ENCODE measurements around the gene SLC35F4. TPM values are rescaled to one million over a fixed set of nuclear protein-coding genes. Genes with fewer than 3 reads are reported as not detected.

SLC35F4 gene
- total and polyA plus RNA-seq, 10 of the 15 experiments (the other 5 are each of a cell fraction or from before 2014, with no cell fraction given): 0.06 to 0.30 TPM; not detected in 8

DNA sequence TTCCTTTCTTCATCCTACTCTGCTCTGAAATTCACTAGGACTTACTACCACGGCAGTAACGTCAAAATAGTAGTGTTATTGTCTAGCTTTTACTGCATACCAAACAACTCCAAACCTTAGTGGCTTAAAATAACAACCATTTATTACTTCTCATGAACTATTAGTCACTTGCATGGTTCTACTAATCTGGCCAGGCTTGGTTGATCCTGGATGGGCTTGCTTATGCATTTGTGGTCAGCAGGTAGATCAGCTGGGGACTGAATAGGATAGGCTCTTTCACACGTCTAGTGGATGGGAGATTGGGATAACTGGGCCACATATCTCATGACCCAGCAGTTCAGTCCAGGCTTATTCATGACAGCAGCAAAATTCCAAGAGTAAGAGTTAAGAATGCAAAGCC is 9.4 kb upstream of the SLC35F4 start (continued):
- no peak for TF ChIP-seq MXI1 (IDR thresholded peaks at IDR 0.05; ENCODE audit: low read depth, low read length)
- TF ChIP-seq SMARCA5 (IDR thresholded peaks at IDR 0.05): no peak
- TF ChIP-seq SMAD5 (IDR thresholded peaks at IDR 0.05; ENCODE audit: low read depth): no peak
- no peak for TF ChIP-seq CBX5 (IDR thresholded peaks at IDR 0.05; ENCODE audit: low read depth)

DNA sequence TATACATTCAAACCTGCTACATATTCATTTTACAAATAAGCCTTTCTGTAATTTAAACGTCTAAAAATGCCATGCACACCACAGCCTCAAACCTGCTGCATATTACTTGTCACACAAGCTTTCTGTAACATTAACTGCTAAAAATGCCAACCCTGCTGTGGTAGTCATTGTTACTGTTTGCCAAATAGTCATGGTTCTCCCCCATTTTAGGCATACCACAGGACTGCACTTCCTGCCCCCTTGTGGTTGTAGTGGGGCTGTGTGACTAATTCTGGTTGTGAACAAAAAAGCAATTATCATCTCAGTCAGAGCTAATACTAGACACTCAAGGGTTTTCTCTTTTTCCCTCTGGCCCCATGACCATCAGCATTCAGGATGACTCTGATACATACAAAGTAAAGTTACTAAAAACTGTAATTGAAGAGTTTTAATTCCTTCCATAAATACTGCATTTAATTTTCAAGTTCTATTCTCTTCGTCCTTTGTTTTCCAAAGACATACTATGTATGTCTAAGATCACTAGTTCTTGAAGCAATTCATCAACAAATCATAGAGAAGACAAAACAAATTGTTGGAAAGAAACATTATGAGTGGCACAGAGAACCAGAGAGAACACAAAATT is 5.7 kb upstream of the SLC35F4 start:
- 17% methylated on average over 2 of the region's 2 CpGs for WGBS (ENCODE audit: insufficient coverage, insufficient replicate concordance, low lambda C conversion rate, missing lambda C conversion rate)
- peak; percentile 41 for FAIRE-seq
- ChIA-PET RAD21 (ENCODE audit: unreplicated experiment) (interaction anchor here (0.6 to 3.1 kb wide), 10 partner anchors 158 to 413 kb away, joined by 3 to 23 read pairs (median 6); no protein-coding TSS in a partner anchor), SMC1A (ENCODE audit: uncharacterized antibody, unreplicated experiment) (interaction anchor here (0.7 to 3.0 kb wide), 17 partner anchors 10 to 416 kb away, joined by 3 to 28 read pairs (median 5); no protein-coding TSS in a partner anchor), CTCF (interaction anchor here (0.8 to 5.1 kb wide), 18 partner anchors 15 to 386 kb away, joined by 3 to 66 read pairs (median 9); no protein-coding TSS in a partner anchor), POLR2A (no interaction called here)
- in situ Hi-C loops (cut with MboI): no loop called here
- BruUV-seq (replicated peaks): no TSS peak
- DNase-seq (ENCODE audit: low read depth, low spot score): peak; percentile 2
- Histone ChIP-seq H3K9me3 (replicated peaks; ENCODE audit: control insufficient read depth, insufficient read depth, low read length) (no peaks in the 10 kb centered on the region), H3K27ac (ENCODE audit: control insufficient read depth, insufficient read depth) (no peak overlapping the region), H3K4me1 (ENCODE audit: control insufficient read depth, insufficient read depth, low read length) (no peaks in the 10 kb centered on the region), H2AFZ (ENCODE audit: control insufficient read depth, low read depth, low read length) (no peak overlapping the region), H3K27me3 (replicated peaks in 1 of 2; ENCODE audit: control insufficient read depth in 2 of 2, insufficient read depth in 2 of 2, low read length in 1 of 2) (no peaks in the 10 kb centered on the region), H3K36me3 (ENCODE audit: control insufficient read depth in 2 of 2, insufficient read depth in 2 of 2, low read length in 1 of 2) (no peaks in the 10 kb centered on the region), H3K4me3 (no peak overlapping the region), H3K4me2 (ENCODE audit: control insufficient read depth, insufficient read depth) (no peak overlapping the region), H3K9ac (ENCODE audit: control insufficient read depth, insufficient read depth, low read length) (no peak overlapping the region), H4K20me1 (ENCODE audit: control insufficient read depth, insufficient read depth) (no peaks in the 10 kb centered on the region), H3K79me2 (ENCODE audit: control insufficient read depth, insufficient read depth, low read length) (no peaks in the 10 kb centered on the region)
- peak; percentile 96 for ATAC-seq
- intact Hi-C loops (cut with micrococcal nuclease; ENCODE audit: unreplicated experiment): loop anchor here (1.0 to 2.0 kb wide), 3 partner anchors 179 to 385 kb away; no protein-coding TSS in a partner anchor
- TF ChIP-seq CBX3 (IDR thresholded peaks at IDR 0.05; ENCODE audit: borderline replicate concordance, low read depth) (no peak), POLR2AphosphoS5 (IDR thresholded peaks at IDR 0.05; ENCODE audit: low read length) (no peak), MYB (IDR thresholded peaks at IDR 0.05; ENCODE audit: borderline replicate concordance, low read depth, low read length) (no peak), RAD21 (IDR thresholded peaks at IDR 0.05; ENCODE audit: insufficient read depth, low read depth, low read length) (peak; percentile 54), PAX5 (IDR thresholded peaks at IDR 0.05; ENCODE audit: borderline replicate concordance, low read depth, low read length) (no peak), RFX5 (IDR thresholded peaks at IDR 0.05; ENCODE audit: low read depth, low read length) (no peak), SMC3 (IDR thresholded peaks at IDR 0.05; ENCODE audit: borderline replicate concordance, low read length) (peak; percentile 71; the same call in 1 of the 2 replicates), NKRF (conservative IDR thresholded peaks at IDR 0.05) (no peak), HDAC6 (IDR thresholded peaks at IDR 0.05; ENCODE audit: unreplicated experiment) (no peak), RBBP5 (conservative IDR thresholded peaks at IDR 0.05) (no peak)
- TF ChIP-seq, protein P1, sequence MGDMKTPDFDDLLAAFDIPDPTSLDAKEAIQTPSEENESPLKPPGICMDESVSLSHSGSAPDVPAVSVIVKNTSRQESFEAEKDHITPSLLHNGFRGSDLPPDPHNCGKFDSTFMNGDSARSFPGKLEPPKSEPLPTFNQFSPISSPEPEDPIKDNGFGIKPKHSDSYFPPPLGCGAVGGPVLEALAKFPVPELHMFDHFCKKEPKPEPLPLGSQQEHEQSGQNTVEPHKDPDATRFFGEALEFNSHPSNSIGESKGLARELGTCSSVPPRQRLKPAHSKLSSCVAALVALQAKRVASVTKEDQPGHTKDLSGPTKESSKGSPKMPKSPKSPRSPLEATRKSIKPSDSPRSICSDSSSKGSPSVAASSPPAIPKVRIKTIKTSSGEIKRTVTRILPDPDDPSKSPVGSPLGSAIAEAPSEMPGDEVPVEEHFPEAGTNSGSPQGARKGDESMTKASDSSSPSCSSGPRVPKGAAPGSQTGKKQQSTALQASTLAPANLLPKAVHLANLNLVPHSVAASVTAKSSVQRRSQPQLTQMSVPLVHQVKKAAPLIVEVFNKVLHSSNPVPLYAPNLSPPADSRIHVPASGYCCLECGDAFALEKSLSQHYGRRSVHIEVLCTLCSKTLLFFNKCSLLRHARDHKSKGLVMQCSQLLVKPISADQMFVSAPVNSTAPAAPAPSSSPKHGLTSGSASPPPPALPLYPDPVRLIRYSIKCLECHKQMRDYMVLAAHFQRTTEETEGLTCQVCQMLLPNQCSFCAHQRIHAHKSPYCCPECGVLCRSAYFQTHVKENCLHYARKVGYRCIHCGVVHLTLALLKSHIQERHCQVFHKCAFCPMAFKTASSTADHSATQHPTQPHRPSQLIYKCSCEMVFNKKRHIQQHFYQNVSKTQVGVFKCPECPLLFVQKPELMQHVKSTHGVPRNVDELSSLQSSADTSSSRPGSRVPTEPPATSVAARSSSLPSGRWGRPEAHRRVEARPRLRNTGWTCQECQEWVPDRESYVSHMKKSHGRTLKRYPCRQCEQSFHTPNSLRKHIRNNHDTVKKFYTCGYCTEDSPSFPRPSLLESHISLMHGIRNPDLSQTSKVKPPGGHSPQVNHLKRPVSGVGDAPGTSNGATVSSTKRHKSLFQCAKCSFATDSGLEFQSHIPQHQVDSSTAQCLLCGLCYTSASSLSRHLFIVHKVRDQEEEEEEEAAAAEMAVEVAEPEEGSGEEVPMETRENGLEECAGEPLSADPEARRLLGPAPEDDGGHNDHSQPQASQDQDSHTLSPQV (IDR thresholded peaks at IDR 0.05): no peak
- TF ChIP-seq, protein P2, sequence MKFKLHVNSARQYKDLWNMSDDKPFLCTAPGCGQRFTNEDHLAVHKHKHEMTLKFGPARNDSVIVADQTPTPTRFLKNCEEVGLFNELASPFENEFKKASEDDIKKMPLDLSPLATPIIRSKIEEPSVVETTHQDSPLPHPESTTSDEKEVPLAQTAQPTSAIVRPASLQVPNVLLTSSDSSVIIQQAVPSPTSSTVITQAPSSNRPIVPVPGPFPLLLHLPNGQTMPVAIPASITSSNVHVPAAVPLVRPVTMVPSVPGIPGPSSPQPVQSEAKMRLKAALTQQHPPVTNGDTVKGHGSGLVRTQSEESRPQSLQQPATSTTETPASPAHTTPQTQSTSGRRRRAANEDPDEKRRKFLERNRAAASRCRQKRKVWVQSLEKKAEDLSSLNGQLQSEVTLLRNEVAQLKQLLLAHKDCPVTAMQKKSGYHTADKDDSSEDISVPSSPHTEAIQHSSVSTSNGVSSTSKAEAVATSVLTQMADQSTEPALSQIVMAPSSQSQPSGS (IDR thresholded peaks at IDR 0.05; ENCODE audit: low read length): no peak
